Stimulated activated CD4-positive, alpha-beta T cell treated with anti-CD3 and anti-CD28 coated beads, Interleukin-12 subunit alpha, Interleukin-12 subunit beta, amount 100 ng/mL, for 48 hours (primary cell): ENCODE results near the gene SETDB1.
"Not testable (repeated sequence)": the region's sequence is repeated elsewhere in the genome, so short reads cannot be mapped to it uniquely, and the experiment has no call there.

Experiments
- DNase-seq, 3 donors: peaks; one replicate each; pipeline ENCODE4 v3.0.0-alpha.2; 2020; ENCODE audit warnings: low read depth in 2 of 3, low spot score in 1 of 3

SETDB1 gene

DNA sequence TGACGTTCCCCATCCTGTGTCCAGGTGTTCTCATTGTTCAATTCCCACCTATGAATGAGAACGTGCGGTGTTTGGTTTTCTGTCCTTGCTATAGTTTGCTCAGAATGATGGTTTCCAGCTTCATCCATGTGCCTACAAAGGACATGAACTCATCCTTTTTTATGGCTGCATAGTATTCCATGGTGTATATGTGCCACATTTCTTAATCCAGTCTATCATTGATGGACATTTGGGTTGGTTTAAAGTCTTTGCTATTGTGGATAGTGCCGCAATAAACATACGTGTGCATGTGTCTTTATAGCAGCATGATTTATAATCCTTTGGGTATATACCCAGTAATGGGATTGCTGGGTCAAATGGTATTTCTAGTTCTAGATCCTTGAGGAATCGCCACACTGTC, 2.6 kb downstream of the SETDB1 start:
- DNase-seq, result not testable (repeated sequence)

DNA sequence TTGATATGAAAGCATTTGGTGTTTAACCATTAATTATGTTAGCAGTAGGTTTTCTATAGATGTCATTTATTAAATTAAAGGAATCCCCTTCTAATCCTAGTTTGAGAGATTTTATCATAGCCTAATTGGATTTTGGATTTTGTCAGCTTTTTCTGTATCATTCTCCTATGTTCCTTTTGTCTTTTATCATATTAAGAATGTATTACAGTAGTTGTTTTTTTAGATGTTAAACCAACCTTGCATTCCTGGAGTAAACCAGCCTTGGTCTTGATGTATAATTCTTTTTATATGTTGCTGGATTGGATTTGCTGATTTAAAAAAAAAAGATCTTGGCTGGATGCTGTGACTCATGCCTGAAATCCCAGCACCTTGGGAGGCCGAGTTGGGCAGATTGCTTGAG, 5.6 kb downstream of the SETDB1 start:
- no peak for DNase-seq

DNA sequence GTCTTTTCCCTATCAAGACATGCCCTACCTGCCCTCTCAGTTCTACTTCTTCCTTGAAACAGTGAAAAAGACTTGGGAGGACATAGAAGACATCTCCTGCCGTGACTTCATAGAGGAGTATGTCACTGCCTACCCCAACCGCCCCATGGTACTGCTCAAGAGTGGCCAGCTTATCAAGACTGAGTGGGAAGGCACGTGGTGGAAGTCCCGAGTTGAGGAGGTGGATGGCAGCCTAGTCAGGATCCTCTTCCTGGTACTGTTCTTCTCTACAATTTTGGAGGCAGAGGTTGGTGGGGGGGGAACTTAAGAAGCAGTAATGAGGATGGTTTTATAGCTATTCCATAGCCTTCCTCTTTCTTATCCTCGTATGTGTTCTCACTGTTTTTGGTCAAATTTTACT, 18.7 kb downstream of the SETDB1 start:
- no peak for DNase-seq

DNA sequence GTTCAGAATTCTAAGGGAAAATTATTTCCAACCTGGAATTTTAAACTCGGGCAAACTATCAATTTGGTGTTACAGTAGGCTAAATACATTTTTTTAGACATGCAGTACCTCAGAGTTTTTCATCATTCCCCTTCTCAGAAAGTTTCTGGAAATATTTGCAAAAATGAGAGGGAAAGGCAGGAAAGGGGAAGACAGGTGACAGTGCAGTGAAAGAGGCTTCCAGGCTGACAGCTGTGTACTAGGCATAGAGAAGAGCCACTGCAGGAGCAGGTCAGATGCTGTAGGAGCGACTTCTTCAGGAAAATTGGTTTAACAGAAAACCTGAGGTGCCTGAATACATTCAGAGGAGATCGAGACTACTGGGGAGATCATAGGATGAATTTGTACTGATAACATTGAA, 28.5 kb downstream of the SETDB1 start:
- no peak for DNase-seq

DNA sequence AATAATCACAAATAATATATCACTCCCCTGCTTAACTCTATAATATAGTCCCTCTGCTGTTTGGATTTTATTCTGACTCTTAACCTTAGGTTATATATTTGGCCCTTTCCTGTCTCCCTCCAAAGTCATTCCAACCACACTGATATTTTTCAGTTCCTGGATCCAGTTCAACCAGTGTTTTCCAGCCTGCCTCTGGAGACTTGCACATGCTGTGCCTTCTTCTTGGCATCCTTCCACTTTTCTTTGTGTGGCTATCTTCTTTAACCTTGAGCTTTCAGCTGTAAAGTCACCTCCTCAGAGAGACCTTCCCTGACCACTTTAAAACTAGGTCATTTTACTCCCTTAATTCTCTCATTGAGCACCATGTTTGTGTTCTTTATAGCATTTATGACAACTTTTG, 29.1 kb downstream of the SETDB1 start:
- DNase-seq, result no peak

DNA sequence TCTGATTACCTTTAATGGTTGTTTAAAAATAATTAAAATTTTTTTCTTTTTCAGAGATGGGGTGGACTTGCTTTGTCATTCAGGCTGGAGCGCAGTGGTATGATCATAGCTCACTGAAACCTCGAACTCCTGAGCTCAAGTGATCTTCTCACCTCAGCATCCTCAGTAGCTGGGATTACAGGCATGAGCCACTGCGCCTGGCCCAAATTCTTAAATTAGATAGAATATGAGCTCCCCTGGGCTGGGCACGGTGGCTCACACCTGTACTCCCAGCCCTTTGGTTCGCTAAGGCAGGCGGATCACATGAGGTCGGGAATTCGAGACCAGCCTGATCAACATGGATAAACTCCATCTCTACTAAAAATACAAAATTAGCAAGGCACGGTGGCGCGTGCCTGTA, 31.5 kb downstream of the SETDB1 start:
- DNase-seq, result no peak

DNA sequence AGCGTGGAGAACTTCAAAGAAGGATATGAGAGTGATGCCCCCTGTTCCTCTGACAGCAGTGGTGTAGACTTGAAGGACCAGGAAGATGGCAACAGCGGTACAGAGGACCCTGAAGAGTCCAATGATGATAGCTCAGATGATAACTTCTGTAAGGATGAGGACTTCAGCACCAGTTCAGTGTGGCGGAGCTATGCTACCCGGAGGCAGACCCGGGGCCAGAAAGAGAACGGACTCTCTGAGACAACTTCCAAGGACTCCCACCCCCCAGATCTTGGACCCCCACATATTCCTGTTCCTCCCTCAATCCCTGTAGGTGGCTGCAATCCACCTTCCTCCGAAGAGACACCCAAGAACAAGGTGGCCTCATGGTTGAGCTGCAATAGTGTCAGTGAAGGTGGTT, 34.5 kb downstream of the SETDB1 start:
- no peak for DNase-seq

DNA sequence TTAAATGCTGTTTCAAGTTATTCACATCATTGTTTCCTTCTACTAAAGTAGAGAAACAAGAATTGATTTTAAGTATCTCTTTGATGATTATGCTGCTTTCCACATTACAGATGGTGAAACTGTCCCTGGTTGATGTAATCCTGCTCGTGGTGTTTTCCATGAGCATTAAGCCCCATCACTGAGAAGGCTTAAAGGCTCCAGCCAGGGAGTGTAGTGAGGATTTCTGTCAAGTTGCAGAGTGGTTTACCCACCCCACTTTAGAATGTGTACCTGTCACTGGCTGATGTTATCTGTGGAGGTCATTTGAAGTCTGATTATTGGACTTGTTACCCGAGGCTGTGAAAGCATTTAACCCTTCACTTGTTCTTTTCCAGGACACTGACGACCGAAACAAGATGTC, 35.6 kb downstream of the SETDB1 start:
- no peak for DNase-seq

DNA sequence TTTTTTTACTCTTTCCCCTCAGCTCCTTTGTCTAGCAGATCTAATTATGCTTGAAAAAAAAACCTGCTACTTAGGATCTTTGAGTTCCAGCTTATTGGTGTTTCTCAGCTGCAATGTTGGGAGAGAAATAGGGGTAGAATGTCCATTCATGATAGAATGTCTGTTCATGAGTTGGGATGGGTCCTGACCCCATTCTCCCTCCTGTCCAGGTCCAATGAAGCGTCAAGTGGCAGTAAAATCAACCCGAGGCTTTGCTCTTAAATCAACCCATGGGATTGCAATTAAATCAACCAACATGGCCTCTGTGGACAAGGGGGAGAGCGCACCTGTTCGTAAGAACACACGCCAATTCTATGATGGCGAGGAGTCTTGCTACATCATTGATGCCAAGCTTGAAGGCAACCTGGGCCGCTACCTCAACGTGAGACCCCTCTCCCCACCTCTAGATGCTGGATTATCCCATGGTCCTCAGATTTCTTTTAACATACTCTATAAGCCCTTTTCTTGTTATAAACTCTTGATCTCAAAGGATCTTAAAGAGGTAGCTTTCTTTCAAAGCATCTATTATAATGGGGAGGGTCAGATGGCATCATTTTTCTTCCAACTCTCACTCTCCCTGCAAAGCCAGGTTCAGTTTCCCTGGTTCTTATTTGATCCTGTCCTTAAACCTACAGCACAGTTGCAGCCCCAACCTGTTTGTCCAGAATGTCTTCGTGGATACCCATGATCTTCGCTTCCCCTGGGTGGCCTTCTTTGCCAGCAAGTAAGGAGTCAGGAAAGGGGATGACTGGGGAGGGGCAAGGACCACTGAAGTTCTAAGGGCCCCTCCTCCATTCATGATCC, 37.4 kb downstream of the SETDB1 start:
- no peak for DNase-seq

DNA sequence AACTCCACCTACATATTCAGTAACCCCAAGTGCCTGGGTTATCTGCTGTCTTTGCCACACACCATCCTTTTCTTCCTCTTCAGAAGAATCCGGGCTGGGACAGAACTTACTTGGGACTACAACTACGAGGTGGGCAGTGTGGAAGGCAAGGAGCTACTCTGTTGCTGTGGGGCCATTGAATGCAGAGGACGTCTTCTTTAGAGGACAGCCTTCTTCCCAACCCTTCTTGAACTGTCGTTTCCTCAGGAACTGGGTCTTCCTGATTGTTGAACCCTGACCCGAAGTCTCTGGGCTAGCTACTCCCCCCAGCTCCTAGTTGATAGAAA, 38.0 kb downstream of the SETDB1 start:
- DNase-seq, result no peak

DNA sequence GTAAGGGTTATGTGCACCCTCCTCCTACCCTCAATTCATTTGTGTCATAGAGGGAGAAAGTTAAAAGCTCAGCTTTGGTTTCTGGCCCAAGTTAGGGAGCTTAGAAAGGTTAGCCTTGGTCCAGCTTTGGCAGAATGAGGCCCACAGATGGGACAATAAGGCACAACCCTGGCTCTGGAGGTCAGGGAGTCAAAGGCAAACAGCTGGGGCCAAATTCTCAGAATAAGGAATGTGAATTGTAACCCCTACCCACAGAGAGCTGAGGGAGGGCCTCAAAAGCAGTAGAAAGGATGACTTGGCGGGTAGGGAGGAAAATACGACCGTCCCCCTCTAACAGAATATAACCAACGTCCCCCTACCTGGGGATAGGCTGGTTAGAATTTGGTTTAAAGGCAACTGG, 39.4 kb downstream of the SETDB1 start:
- no peak for DNase-seq

DNA sequence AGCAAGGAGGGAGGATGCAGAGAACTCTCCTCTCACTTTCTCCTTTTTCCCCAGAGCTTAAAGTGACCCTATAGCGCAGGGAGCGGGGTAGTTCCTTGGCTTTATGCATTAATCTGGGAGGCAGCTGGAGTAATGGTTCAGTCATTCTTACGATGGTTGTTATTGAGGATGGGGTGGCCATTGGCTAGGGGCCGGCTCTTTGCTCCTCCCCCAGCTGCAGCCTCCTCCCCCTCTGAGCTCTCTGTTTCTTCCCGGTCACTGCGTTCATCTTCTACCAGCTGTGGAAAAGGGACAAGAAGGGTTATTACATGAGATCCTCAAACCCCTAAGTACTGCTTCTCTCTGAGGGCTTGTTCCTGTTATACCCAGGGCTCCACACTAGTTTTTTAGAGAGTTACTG, 39.8 kb downstream of the SETDB1 start:
- DNase-seq, result no peak

DNA sequence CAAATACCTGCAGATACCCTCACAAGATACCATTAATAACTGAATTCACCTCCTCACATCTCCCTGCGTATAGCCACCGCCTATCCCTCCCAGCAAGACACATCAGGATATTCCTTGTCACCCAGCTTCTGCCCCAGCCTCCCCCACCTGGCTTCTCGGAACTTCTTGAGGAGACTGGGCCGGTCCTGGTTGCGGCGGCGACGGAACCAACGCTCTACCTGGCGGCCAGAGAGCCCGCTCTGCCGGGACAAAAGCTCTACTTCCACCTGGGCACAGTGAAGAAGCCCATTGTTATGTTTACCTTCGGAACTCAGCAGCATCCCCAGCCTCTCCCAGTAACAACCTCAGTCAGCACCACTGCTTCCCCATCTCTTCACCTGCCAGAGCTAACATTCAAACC, 41.8 kb downstream of the SETDB1 start:
- no peak for DNase-seq

DNA sequence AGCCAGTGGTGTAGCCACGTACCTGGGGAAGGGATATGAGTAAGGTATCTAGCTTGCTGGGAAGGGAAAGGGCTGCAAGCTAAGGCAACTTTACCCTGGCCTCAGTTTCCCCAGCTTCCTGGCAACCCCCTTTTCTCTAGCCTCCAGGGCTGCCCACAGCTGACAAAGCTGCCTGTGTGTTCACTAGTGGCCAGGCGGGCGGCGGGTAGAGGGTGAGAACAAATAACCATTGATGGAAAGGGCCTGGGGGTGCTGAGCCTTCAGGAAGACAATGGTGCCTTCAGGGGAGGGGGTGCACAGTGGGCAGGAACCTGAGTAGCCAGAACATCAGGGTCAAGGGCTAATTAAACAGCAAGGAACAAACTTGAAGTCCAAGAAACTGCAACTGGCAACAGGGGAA, 42.3 kb downstream of the SETDB1 start:
- no peak for DNase-seq

DNA sequence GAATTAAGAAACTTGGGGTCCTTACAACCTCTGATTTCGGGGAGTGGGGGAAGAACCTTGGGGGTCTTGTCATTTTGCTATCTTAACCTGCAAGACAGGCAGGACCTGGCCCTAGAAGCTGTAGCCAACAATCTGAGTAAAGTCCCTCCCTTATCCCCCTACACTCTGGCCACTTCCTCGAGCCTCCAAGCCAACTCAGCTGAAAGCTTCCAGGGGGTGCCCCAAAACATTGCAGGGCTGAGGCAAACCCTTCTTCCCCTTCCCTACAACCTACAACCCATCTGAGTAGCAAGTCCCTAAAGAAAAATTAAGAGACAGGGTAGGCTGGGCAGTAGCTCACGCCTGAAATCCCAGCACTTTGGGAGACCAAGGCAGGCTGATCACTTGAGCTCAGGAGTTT, 43.5 kb downstream of the SETDB1 start:
- no peak for DNase-seq

DNA sequence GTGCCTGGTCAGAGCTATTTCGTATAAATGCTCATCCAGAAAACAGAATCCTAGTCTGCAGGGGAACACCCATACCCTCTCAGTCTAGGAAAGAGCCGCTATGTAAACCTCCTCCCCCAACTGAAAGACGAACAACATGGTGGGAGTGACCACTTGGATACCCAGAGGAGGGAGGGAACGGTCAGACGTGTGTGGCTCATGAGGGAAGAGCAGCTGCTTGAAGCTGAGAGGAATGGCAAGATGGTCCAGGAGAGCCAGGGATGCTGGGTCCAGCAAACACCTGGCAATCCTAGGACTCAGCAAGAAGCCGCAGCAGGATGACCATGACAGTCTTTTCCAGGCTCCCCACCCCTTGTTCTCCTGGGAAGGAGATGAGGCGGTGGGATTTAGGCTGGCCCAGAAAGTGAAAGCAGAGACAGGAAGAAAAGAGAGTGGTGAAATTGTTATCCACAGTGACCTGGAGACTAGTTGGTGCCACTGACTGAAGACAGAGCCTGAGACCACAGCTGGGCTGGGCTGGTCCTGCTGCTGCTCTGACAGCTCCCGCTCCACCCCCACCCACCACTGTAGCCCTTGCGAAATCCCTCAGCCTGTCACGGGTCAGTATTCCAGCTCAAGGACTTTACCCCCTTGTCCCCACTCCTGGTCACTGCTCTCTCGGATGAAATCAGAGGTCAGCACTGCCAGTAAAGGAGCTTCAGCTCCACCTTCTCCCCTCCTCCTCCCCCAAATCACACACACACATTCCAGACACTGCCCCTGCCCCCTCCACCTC, 44.8 kb downstream of the SETDB1 start:
- no peak for DNase-seq

DNA sequence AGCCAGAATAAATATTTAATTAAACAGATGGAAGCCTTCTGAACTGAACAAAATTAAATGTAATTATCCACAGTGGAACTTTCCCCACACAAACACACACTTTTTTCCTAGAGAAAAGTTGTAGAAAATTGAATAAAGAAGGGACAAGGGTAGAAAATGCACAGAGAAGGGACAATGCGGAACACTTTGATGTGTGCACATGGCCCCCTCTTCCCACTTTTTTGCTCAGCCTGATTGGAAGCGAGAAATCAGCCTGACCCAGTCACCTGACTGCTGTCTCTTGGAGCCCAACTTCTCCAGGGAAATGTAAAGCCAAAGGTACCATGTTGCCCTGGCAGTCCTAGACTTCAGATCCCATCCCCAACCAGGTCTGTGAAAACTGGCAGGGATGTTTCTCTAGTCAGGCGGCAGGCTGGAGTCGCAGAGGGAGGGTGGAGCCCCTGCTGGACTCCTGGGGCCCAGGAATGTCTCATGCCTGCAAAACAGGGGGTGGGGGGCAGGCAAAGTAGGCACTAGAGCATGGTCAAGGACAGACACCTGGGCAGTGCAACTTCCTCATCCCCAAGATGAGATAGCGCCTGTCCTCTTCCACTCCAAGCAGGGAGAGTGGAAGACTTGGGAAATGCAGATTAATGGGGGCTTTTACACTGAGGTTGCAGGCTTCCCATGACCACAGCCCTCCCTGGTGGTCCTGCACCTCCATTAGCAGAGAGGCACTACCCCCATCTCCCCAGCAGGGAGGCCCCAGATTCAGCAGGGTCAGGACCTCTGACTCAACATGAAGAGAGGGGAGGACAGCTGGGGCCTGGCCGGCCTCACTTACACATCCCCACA, 45.6 kb downstream of the SETDB1 start:
- no peak for DNase-seq

DNA sequence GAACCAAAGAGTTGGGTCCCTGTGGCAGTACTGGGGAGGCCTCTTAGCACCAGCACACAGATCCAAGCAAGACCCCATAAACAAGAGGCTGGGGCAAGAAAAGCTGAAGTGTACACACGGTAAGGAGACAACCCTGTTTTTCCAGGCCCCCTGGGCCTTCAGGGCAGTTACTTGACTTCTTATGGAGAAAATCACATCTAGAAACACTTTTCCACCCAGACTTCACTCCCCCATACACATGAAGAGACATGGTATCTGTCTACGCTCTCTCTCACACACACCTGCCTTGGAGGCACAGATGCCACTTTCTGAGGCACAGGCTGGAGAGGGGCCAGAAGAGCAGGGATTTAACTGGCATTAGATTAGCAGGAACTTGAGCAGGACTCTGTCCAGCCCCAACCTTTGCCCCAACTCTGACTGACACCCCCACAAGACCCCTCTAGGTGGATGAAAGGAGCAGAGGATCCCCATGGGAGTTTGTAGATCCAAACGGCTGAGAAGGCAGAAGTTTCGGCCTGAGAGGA, 46.3 kb downstream of the SETDB1 start:
- no peak for DNase-seq

DNA sequence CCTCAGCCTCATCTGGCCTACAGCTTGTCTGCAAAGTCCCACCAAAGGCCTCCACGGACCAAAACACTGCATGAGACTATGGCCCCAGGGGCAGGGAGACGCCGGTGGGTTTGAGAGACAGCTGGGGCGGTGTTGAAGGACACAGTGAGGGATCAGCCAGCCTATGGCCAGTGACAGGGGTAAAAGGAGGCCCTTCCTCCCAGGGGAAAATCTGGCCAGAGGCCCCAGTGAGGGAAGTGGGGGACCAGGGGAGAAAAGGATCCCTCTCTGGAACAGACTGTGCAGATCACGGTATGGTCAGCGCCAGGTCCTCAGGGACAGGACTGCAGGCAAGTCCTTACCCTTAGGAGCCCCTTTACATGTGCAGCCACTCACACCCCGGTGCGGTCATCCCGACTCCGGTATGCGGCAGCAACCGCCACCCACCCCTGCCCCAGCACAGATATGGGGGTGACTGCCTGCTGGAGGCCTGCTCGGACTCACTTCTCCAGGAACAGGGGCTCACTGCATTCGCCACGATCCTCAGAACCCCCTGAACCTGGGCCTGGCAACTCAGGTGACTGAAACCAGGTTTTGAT, 47.2 kb downstream of the SETDB1 start:
- DNase-seq, result peak in 1 of 3 donors; percentile 17

DNA sequence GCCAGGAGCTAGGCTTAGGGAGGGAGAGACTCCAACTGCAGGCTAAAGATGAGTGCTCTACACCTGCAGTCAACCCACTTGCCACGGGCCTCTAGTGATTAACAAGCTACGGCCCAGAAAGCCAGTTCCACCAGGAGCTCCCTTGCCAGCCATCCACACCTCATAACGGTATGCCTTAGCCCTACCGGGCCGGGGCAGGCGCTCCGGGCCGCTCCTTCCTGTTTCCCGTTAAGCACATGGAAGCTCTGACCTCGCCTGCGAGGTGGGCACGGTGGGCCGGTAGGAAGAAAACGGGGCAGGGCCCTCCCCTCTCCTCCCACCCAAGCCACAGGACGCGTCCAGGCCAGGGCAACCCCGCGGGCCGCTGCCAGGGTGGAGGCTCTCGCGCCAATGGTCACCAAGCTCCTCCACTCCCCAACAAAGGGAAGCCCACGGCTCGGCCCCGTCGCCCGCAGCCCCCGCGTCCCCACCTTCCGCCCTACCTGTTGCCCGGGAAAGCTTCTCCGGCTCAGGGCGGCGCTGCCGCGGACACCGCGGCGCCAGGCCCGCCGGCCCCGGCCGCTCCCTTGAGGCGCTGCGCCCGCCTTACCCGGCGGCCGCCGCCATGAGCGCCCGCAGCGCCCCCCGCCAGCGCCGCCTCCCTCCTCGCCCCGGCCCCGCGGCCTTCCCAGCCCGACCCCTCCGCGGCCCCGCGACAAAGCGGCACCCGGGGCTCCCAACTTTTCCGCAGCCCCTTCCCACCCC, 47.8 kb downstream of the SETDB1 start:
- peak in 1 of 3 donors; percentile 25 for DNase-seq
